ENCODE results near the gene CCN5. TPM values are rescaled to one million over a fixed set of nuclear protein-coding genes. Genes with fewer than 3 reads are reported as not detected.

CCN5 gene
- total RNA-seq, 3 donors from 2014 or later = 16.1 to 1,283 (median 39.0) TPM

- no peaks in the 10 kb centered on the region for H3K9me3 ChIP-seq
- H3K36me3 ChIP-seq = no peaks in the 10 kb centered on the region
- DNase-seq (ENCODE audit: low spot score in 2 of 2) = no peak
- peak overlapping the region; percentile 81 to 94 for H3K27ac ChIP-seq
- TF ChIP-seq POLR2A (IDR thresholded peaks at IDR 0.05) = no peak
- TF ChIP-seq, protein P1, sequence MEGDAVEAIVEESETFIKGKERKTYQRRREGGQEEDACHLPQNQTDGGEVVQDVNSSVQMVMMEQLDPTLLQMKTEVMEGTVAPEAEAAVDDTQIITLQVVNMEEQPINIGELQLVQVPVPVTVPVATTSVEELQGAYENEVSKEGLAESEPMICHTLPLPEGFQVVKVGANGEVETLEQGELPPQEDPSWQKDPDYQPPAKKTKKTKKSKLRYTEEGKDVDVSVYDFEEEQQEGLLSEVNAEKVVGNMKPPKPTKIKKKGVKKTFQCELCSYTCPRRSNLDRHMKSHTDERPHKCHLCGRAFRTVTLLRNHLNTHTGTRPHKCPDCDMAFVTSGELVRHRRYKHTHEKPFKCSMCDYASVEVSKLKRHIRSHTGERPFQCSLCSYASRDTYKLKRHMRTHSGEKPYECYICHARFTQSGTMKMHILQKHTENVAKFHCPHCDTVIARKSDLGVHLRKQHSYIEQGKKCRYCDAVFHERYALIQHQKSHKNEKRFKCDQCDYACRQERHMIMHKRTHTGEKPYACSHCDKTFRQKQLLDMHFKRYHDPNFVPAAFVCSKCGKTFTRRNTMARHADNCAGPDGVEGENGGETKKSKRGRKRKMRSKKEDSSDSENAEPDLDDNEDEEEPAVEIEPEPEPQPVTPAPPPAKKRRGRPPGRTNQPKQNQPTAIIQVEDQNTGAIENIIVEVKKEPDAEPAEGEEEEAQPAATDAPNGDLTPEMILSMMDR (IDR thresholded peaks at IDR 0.05) = no peak
- TF ChIP-seq POLR2AphosphoS5 (IDR thresholded peaks at IDR 0.05) = no peak
- no peaks in the 10 kb centered on the region for H3K27me3 ChIP-seq
- H3K4me1 ChIP-seq = peaks cover 10 to 17% of the 10 kb centered on the region in 2 donors
- peak overlapping the region in 1 of 3 donors; percentile 44 for H3K4me3 ChIP-seq
- intact Hi-C loops (cut with DNase I; ENCODE audit: low total_unique reads) = no loop called here
Measured at GRCh38 chr20:44703183-44703925, 11.8 kb upstream of the CCN5 start.

DNA sequence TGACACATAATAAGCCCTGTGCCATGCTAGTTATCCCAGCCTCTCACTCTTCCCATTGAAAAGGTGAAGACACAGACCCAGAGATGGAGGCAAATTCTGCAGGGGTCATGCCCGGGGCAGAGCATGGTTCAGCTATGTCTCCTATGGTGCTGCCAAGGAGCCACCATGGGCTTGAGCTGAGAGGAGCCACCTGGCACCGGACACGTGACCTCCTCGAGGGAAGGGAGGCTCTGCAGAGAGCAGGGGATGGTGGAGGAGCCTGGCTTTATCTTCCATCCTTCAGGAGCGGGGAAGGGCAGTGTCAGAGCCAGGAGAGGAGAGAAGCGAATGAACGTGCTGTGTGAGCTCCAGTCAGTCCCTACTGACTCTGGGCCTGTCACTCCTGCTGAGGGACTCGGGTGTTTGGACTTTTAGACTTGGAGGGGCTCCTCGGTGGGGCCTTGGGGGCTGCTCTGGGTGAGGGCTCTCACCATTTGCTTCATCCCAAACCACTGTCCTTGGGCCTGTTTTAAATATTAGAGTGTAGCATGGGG lies 11.1 kb upstream of the CCN5 start:
- peaks cover 10 to 17% of the 10 kb centered on the region in 2 donors for H3K4me1 ChIP-seq
- no peak overlapping the region for H3K4me3 ChIP-seq
- no peaks in the 10 kb centered on the region for H3K27me3 ChIP-seq
- DNase-seq (ENCODE audit: low spot score in 2 of 2) = no peak
- H3K27ac ChIP-seq = peak overlapping the region; percentile 81 to 94
- no peaks in the 10 kb centered on the region for H3K9me3 ChIP-seq
- intact Hi-C loops (cut with DNase I; ENCODE audit: low total_unique reads) = no loop called here
- no peak for TF ChIP-seq POLR2AphosphoS5 (IDR thresholded peaks at IDR 0.05)
- TF ChIP-seq, protein P1 (IDR thresholded peaks at IDR 0.05) = no peak
- TF ChIP-seq POLR2A (IDR thresholded peaks at IDR 0.05) = no peak
- H3K36me3 ChIP-seq = no peaks in the 10 kb centered on the region

- H3K9me3 ChIP-seq = no peaks in the 10 kb centered on the region
- H3K27ac ChIP-seq = peak overlapping the region; percentile 81 to 94
- peaks cover 10 to 17% of the 10 kb centered on the region in 2 donors for H3K4me1 ChIP-seq
- no peaks in the 10 kb centered on the region for H3K27me3 ChIP-seq
- no peak for DNase-seq (ENCODE audit: low spot score in 2 of 2)
- no peak overlapping the region for H3K4me3 ChIP-seq
- no peaks in the 10 kb centered on the region for H3K36me3 ChIP-seq
- intact Hi-C loops (cut with DNase I; ENCODE audit: low total_unique reads) = no loop called here
- TF ChIP-seq, protein P1 (IDR thresholded peaks at IDR 0.05) = no peak
- TF ChIP-seq POLR2AphosphoS5 (IDR thresholded peaks at IDR 0.05) (no peak), POLR2A (IDR thresholded peaks at IDR 0.05) (no peak)
Measured at GRCh38 chr20:44704551-44704971, 10.6 kb upstream of the CCN5 start.

- no peak overlapping the region for H3K4me3 ChIP-seq
- no peak for DNase-seq (ENCODE audit: low spot score in 2 of 2)
- no peaks in the 10 kb centered on the region for H3K27me3 ChIP-seq
- peak overlapping the region; percentile 81 to 94 for H3K27ac ChIP-seq
- no peaks in the 10 kb centered on the region for H3K36me3 ChIP-seq
- TF ChIP-seq POLR2AphosphoS5 (IDR thresholded peaks at IDR 0.05) = no peak
- no peak for TF ChIP-seq POLR2A (IDR thresholded peaks at IDR 0.05)
- TF ChIP-seq, protein P1 (IDR thresholded peaks at IDR 0.05) = no peak
- no peaks in the 10 kb centered on the region for H3K9me3 ChIP-seq
- intact Hi-C loops (cut with DNase I; ENCODE audit: low total_unique reads) = no loop called here
- peaks cover 10 to 17% of the 10 kb centered on the region in 2 donors for H3K4me1 ChIP-seq
Measured at GRCh38 chr20:44705364-44706094, 9.6 kb upstream of the CCN5 start.

Data from breast epithelium (tissue), 4 donors.